NCI-H526 treated with DMSO at 0.1 percent for 48 hours (cell line): ENCODE measurements around the gene AHR.

ENCODE experiments used
- DNase-seq: peaks from one replicate; lab custom pipeline; 2025; lab: John Stamatoyannopoulos, UW

AHR gene

DNA sequence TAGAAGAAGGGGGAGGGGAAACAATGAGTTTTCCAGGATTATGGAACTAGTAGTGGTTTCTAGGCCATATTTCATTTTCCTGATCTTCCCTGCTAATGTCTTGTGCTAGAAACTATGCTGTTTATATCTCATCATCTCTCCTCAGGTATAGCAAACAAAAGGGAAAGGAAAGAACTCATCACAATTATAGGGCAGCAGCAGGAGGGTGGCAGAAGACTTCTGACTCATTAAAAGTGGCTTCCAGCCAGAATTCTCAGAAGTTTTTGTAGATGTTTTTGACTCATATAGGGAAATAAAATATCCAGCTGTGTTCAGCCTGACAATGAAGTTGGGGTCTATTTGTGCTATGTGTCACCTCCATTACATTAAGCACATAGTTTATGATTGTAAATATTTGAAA, 6.5 kb downstream of the AHR start:
- DNase-seq, result no peak

DNA sequence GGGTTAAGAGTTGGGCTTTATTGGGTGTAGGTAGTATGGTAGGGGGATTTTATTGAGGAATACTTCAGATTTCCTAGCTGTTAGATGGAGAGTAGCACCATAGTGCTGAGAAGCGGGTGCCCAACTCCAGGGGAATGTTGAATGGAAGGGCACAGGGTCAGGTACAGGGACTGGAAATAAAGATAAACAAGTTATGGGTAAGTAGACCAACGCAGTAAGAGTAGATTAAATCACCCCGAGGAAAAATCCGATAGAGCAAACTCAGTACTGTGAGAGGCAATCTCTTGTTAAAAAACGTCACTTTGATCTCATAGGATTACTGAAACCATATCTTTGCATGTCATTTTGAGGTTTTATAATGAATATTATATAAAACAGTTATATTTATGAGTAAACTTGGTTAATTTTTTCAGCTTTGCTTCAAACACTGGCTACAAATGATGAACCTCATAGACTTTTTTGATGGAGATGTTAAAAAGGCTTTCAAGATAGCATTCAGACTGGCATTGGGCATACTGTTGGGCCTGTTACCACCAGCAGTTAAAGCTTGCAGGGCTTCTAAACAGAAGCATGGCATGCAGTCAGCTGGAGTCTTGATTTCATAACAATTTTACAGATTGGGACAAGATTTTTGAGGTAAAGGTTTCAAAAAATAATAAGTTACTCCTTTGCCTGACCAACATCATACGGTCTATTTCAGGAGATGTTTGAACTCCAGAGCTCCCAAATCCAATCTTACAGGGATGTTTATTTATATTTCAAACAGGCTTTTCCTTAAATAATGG, 7.1 kb downstream of the AHR start:
- DNase-seq, result no peak

DNA sequence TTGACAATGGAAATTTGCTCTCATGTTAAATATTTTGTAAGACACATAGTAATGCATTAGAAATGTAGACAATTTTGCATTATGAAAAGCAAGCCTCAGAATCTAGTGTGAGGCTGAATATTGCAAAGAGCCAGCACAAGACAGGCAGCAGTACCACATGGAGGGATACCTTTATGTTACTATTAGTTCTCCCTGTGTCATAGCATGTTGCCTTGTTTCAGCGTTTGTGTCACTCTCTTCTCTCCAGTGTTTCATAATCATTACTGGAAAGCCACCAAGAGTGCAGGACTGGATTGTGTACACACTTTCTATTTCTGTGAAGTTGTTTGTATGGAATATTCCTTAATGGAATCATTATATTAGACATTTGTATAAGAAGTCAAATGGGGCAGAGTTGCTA, 8.5 kb downstream of the AHR start:
- no peak for DNase-seq

DNA sequence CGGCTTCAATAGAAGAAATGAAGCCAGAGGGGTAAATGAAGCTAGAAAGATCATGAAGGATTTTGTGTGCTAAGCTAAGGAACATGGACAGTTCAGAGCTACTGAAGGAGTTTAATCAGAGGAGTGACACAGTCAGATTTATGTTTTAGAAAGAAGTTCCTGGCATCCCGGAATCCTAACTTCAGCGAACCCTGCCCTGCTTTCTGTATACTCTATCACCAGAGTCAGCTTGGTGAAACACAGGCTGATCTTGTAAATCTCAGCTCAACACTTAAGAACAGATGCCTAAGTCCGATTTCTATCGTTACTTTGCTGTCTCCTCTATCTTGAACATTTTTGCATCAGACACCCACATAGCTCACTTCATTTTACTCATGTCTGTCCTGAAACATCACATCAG, 9.1 kb downstream of the AHR start:
- no peak for DNase-seq

DNA sequence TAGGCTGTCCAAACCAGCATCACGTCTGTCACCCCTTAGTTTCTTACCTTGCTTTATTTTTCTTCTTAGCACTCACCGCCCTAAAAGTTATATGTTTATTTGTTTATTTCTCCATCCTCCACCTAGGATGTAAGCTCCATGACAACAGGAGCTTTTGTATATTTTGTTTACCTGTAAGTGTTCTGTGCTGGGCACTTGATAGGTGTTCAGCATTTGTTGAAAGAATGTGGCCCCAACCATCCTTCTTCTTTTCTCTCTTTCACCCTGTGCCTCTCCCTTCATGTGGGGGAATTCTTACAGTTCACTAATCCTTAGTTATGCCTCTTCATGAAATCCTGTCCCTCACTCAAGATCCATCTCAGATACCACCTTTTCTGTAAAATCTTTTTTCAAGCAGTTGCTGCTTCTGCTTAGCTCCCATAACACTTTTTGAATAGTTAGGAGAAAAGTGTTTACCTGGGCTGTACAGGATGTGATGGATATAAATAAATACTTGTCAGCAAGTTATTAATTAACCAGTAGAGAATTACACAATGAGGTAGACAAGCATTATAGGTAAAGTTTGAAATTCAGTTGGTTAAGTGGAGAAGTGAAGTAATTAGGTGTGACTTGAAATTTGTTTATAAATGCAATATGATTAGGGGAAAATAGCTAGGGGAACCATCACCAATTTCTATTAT, 9.7 kb downstream of the AHR start:
- no peak for DNase-seq

DNA sequence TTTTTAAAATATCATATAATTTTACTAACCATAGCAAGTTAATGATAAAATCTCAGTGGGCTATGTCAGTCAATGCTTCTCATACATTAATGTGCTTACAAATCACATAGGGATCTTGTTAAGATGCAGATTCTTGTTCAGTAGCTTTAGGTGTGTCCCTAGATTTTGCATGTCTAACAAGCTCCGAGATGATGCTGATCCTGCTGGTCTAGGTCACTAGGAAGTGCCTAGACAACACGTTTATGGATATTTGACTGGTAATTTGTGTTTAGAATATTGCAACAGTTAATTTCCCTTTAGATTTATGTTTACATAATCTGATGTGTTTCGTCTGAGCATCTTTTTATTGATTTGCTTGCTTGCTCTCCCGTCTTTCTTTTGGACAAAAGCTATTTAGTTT, 12.7 kb downstream of the AHR start:
- no peak for DNase-seq

DNA sequence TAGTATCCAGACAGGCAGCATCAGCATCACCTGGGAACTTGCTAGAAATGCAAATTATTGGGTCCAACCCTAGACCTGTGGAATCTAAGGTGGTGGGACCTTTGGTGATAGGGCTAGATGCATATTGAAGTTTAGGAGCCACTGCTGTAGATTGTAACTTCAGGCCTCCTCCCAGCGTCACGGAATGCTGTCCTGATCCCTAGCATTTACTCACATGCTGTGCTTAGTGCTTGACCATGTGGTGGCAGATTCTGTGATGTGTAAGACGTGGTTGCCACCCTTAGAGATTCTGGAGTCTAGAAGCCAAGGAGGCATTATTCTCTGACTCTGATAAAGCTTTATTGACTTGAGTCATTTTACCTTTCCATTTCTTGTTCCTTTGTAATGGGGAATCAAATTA, 13.5 kb downstream of the AHR start:
- no peak for DNase-seq

DNA sequence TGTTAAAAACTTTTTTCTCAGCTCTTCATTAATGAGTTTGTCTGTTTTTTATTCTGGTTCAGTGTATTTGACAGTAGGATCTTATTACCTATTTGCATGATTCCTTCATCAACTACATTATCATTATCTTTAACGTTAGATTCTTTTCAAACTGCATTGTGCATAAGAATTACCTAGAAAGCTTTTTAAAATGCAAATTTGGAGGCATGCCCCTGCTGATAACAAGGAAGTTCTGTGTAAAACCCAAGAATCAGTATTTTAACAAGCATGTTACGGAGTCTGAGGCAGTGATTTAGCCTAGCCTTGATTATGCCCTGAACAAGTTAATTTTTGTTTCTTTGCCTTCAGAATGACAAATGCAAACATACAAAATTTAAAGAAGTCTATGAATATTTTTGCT, 14.2 kb downstream of the AHR start:
- DNase-seq, result no peak

DNA sequence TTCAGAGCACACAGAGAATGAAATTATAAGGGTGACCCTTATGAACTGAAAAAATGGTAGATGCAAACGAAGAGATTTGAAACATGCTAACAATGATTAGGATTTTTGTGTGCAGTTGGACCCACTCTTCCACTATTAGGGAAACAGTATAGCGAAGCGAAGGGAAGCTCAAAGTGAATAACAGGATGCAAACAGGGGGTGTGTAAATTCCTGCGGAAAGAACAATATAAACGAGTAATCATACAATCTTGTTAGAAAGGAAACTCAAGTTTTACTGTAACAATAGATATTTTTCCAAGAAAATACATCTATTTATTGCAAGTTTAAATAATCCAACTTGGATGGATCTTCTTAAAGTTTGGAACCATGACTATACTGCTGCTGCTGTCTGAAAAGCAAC, 14.7 kb downstream of the AHR start:
- DNase-seq, result no peak

DNA sequence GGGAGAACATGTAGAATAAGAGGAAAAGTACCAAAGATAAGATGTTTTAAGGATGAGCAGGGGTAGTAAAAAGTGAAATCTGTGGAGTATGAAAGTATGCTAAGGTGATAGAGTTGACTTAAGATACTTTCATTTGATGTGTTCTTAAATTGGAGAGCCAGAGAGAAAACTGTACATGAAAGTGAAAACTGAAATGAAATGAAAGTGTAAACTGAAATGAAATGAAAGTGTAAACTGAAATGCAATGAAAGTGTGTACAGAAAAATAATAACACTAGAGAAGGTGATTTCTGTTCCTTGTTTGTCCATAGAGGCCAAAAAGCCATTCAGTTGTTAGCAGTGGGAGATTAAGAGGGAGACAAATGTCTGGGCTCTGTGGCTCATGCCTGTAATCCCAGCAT, 17.5 kb downstream of the AHR start:
- DNase-seq, result no peak

DNA sequence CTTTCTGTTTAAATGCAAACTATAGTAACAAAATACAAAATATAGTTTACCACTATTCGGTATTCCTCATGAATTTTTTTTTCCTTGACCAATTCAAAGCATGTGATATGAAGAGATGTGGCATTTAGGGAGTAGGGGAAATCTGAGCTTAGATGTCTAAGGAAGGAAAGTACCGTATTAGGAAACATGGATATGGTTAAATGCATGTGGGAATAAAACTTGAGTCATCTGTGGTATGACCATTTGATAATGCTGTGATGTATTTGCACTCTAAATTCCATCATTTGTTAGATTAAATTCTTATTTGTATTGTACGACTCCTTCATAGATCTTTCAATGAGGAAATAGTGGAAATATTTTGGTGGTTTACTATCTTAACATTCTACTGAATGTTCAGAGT, 19.7 kb downstream of the AHR start:
- DNase-seq, result no peak

DNA sequence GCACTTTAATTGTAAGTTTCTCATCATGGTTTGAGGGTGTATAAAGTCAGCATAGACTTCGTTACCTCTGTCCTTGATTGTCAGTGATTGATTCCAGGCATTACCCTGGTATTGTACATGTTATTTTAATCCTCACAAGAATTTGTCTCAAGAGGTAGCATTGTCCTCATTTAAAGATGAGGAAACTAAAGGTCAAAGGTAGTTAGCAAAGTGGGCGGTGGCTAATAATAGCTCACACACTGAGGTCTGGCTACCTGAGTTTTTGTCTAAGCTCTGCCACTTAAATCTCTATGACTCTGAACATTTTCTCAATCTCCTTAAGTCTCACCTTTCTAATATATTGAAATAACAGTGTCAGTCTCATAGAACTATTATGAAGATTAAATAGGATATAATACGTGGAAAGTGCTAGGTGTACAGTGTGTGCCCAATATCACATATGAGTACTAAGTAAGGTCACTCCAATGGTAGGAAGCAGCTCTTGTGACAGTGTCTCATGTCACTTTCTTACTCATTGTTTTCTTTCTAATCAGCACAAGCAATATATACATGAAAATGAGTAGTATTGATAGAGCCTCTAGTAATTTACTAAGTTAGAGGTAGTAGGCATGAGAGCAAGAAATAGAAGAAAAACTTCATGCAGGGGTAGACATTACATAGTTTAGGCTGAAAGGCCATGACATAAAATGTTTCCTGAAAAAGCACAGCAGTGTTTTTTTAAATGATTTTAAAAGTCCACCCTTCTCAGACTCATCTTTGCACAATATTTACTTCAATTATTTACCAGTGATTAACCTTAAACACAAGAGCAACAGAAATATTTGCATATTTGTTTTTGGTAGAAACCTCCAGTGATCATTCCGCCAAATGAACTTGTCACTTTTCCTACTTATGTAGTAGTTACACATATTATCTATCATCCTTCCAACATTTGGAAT, 21.0 kb downstream of the AHR start:
- DNase-seq, result no peak

DNA sequence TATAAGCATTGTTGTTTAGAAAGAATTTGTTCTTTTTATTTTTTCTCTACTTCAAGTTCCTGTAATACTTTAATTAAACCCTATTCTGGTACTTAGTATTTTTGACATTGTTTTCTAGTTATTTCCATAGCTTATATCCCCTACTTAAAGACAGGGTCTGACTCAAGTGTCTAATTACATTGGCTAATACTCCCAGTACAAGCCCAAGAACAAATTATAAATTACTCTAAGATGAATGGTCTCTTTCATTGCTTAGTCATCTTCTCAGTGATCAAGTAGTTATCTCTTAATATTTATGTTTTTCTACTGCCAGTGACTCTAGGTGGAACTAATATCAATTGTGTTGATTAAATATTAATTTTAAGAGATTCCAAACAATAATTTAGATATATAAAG, 21.6 kb downstream of the AHR start:
- no peak for DNase-seq

DNA sequence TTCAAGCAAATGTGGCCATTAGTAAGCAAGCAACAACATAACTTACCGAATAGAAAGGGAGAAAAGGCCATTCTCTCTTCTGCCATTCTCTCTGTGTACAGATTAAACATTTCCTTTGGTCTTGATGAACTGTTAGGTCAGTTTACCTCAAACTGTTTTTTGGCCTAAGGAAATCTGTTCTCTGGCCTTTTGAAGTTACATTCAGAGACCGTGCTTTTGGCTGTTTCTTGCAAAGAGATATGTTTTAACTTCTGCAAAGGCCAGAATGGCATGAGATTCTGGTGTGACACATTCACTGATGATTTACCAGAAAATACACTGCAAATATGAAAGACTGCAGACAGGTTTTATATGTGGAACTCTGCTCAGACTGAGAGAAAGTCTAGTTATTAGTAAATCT, 22.2 kb downstream of the AHR start:
- no peak for DNase-seq

DNA sequence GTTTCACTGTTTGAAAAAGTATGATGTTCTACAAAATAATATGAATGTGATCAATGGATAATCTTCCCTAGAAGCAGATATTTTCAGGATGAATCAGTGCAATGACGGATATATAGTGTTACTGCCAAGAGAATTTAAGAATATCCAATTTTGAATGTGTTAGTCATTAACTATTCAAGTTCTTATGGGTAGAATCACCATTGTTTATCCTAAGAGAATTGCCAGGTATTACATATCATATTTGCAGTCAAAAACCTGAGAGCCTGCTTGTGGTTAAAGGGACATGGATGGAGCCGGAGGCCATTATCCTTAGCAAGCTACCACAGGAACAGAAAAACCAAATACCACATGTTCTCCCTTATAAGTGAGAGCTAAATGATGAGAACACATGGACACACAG, 26.9 kb downstream of the AHR start:
- no peak for DNase-seq

DNA sequence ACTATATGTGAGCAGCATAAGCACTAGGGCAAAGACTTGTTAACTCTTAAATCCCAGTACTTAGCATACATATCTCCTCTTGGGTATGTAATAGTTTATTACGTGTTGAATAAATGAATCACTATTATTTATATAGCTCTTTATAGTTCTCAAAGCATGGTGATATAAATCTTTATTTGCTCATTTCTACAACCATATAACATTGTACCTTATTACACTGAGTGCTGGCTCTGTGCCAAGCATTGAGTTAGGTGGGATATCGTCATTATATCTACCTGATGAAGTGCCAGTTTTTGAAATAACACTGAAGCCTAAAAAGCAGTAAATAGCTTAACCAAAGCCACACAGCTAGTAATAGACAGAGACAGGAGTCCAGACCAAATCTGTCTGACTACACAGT, 27.9 kb downstream of the AHR start:
- no peak for DNase-seq

DNA sequence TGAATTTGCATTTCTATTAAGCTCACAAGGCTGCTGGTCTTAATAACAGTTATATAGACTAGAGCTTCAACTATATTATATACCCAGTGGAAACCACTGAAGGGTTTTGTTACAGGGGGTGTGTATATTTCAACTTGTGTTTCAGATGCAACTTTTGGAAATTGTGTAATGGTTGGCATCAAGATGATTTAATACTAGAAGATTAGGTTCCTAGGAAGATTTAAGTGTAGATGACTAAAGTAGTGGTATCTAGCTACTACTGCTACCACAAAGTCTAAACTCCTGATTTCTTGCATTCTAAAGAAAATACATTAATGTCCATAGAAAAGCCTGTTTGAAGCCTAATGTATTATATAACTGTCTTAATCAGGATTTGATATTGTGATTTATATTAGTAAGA, 30.2 kb downstream of the AHR start:
- DNase-seq, result no peak

DNA sequence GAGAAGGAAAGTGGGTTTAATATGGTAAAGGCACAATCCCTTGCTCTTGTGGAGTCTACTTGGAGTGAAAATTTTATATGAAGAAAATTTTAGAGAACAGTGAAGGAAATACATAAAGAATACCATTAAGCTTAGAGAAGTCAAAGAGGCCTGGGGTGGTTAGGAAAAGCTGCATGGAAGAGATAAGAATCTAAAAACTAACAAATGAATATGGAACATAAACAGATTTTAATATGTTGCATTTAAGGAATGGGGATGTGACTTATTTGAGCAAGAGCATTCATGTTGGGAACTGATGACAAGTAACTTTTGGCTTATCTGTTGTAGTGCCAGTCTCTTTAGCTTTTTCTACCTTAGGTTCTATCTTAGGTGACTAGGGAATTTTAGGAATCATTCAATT, 31.0 kb downstream of the AHR start:
- DNase-seq, result no peak

DNA sequence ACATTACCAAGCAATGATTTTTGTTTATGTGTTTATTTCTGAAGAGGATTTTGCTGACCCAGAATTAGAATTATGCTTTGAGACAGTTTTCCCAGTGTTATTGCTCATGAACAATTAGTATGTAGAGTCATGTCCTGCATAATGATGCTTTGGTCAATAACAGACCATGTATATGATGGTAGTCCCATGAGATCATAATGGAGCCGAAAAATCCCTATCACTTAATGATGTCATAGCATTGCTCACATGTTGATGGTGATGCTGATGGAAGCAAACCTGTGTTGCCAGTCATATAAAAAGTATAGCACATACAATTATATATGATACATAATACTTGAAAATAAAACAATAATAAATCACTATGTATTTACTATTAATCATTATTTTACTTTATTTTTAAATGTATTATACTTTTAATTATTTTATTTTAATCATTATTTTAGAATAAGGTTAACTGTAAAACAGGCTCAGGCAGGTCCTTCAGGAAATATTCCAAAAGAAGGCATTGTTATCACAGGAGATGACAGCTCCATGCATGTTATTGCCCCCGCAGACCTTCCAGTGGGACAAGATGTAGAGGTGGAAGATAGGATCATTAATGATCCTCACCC, 33.5 kb downstream of the AHR start:
- no peak for DNase-seq

DNA sequence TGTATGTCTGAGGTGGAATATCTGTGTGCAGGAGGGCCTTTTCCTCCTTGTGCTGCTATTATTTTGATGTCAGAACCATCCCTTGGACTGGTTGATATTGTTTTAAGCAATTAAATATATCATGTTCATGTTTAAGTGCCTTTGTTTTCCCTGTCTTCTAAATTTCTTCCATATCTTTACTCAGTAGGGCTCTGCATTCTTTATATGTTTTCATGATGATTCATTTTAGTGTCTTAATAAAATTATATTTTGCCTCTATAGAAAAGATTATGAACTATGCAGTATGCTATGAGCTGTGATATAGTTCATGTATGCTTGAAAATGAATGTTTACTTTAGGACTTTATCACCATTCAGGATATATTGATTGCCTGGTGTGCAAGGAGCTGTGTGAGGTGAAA, 34.8 kb downstream of the AHR start:
- DNase-seq, result no peak

DNA sequence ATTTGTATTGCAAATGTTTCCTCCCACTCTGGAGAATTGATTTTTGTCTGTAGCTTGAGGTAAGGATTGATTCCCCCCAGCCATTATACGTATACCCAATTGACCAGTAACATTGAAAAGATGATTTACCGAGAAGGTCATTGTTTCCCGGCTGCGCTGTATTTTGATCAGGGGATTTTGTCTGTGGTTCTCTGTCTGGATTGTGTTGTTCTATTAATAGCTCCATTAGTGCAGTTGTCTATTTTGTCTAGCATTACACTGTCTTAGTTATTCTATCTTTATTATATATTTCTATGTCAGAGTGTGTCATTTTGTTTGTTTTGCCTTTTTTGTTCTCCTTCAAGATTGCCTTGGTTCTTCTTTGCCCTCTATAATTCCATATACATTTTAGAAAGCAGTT, 37.7 kb downstream of the AHR start:
- no peak for DNase-seq

DNA sequence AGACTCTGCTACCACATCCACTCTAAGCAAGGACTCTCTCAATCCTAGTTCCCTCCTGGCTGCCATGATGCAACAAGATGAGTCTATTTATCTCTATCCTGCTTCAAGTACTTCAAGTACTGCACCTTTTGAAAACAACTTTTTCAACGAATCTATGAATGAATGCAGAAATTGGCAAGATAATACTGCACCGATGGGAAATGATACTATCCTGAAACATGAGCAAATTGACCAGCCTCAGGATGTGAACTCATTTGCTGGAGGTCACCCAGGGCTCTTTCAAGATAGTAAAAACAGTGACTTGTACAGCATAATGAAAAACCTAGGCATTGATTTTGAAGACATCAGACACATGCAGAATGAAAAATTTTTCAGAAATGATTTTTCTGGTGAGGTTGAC, 40.7 kb downstream of the AHR start:
- no peak for DNase-seq

DNA sequence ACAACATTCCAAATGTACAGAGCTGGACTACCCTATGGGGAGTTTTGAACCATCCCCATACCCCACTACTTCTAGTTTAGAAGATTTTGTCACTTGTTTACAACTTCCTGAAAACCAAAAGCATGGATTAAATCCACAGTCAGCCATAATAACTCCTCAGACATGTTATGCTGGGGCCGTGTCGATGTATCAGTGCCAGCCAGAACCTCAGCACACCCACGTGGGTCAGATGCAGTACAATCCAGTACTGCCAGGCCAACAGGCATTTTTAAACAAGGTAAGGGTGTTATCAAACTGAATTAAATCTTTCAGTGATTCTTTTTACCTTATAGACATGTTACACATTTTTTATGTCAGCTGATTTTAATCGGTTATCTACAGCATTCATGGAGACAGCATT, 41.5 kb downstream of the AHR start:
- DNase-seq, result no peak
